ENCODE results near the gene TLR10.
"Not testable (repeated sequence)": the region's sequence is repeated elsewhere in the genome, so short reads cannot be mapped to it uniquely, and the experiment has no call there.

Gene TLR10

DNA sequence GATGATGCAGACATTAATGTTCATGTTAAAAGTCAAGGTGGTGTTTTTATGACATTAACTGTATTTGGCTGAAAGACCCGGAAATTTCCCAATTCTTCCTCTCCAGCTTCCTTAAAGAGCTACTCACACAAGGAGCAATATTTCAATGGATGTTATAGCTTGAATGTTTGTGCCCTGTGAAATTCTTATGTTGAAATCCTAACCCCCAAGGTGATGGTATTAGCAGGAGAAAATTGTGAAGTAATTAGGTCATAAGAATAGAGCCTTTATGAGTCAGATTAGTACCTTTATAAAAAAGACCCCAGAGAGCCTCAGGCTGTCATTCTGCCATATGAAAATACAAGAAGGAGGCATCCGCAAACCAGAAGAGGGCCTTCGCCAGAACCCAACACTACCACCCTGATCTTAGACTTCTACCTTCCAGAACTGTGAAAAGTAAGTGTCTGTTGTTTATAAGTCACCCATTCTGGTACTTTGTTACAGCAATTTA is 18.2 kb upstream of the TLR10 start:
- no peak for DNase-seq (ENCODE audit: low spot score)

- no peak for DNase-seq (ENCODE audit: low spot score)
Observed at GRCh38 chr4:38800366-38800765, 17.6 kb upstream of the TLR10 start.

DNA sequence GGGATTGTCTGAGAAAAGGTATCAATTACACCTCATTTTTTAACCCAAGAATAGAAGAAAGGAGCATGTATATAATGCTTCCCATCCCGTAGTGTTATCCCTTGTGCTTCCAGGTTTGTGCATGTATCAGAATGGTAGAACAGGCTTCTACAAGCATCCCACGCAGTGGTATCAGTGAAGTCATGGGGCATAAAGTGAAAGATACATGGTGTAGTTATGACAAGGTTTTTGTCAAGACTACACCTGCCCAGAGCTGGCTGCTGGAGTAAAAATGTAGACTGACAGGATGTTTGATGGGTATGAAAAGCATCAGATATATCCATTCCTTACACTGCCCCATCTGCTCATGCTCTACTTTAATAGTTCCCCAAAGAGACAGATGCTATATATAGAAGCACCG is 12.3 kb upstream of the TLR10 start:
- no peak for DNase-seq (ENCODE audit: low spot score)

- DNase-seq (ENCODE audit: low spot score): no peak
Observed at GRCh38 chr4:38794051-38794450, 11.3 kb upstream of the TLR10 start.

DNA sequence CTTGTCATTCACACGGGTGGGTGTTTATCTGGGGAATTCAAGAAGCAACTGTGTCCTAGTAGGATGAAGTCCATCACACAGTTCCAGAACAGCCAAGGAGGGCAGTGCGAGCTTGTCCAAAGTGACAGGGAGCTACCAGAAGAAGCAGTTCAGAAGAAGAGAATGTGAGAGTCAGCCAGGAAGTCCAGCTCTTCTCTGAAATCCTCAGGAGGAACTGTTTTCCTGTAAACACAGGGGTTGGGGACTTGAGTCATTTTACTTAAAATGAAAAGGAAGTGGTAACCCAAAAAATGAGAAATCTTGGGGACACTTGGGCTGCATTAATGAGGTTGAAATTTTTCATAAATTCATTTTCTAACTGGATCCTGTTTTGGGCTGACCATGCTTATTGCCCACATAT is 8.2 kb upstream of the TLR10 start:
- no peak for DNase-seq (ENCODE audit: low spot score)

DNA sequence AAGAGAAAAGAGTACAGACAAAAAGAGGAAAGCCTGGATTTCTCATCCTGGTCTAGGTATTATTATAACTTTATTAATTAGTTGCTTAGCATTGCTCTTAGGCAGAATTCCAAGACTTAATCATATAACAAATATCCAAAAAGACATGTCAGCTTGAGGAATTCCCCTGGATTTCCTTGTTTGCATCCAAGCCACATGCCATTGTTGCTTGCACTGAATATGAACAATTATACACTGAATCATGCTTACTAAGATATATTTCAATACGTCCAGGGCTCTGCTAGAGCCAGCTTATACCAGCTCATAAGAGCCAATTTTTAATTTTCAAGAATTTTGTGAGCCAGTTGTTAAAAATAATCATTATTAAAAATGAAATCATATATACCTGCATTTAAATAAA is 5.5 kb upstream of the TLR10 start:
- peak; percentile 31 for DNase-seq (ENCODE audit: low spot score)

GRCh38 chr4:38787693-38788092 is 4.9 kb upstream of the TLR10 start:
- no peak for DNase-seq (ENCODE audit: low spot score)

DNA sequence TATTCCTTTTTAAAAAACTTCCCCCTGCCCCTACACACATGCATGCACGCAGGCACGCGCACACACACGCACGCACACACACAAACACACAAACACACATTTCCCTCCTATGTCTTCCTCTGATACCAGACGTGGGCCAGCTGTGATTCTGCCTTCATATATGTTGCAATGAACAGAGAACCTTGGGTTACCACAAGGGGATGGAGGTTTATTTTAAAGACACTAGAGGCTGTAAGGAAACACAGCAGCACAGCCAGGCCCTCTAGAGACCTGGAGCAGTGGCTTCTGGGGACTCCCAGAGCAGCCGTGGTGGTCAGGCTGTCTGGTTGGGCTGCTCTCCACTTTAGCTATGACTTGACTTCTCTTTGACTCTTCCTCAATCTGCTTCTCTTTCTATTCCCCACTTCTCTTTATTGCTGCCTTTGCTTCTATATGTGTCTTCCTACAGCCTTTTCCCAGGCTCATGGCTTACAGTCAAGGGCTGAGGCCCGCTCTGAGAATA is 3.2 kb upstream of the TLR10 start:
- no peak for DNase-seq (ENCODE audit: low spot score)

DNA sequence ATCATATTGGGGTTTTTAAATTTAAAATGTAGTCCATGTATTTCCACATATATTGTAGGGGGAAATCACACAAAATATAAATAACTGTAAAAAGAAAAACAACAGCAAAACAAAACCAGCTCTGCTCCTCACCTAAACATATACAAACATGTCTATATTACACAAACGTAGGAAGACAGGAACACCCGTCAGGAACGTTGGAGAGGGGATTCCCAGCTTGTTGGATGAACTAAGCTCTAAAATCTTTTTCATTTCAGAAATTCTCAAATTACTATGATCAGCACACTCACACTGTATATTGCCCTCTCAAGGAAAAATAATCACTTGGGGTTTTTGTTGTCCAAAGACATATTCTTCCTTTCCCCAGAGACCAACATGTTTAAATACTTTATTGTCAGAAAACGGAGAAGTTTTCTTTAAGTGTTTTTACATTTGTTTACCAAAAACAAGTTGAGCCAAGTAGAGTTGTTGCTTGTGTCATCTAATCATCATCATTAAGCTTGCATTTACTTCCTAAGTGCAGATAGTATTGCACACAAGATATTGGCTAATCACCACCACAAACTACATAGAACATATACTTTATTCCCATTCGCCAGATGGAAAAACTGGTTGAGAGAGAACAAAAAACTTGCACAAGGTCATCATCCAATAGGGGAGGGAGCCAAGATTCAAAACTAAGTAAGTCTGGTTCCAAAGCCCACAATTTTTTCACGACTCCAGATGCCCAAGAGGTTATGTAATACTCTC is 2.4 kb upstream of the TLR10 start:
- no peak for DNase-seq (ENCODE audit: low spot score)

DNA sequence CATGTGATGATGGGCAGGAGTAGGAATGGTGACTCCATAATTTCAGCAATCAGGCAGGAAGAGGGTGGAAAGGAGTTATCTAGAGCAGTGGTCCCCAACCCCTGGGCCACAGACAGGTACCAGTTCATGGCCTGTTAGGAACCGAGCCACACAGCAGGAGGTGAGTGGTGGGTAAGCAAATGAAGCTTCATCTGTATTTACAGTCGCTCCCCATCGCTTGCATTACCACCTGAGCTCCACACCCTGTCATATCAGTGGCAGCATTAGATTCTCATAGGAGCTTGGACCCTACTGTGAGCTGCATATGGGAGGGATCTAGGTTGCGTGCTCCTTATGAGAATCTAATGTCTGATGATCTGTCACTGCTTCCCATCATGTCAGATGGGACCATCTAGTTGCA is 1.4 kb upstream of the TLR10 start:
- no peak for DNase-seq (ENCODE audit: low spot score)

GRCh38 chr4:38783109-38783460 is 295 bp upstream of the TLR10 start:
- no peak for DNase-seq (ENCODE audit: low spot score)

DNA sequence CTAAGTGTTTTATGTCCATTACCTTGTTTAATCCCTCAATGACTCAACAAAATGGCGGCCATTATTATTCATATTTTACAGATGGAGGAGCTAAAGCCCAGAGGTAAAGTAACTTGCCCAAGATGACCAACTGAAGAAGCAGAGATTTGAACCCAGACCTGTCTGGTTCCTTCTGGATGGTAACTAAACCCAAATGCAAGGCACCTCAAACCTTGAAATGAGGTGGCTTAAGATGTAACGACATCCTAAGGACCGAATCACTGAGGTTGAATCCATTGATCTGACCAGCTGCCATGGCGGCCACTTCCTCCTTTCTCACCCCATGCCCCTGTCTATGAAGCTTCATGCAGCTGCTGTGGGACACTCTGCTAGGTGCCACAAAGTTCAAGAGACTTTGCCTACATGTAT is 932 bp downstream of the TLR10 start:
- no peak for DNase-seq (ENCODE audit: low spot score)

GRCh38 chr4:38780833-38781484 is 1.8 kb downstream of the TLR10 start:
- DNase-seq (ENCODE audit: low spot score): no peak

GRCh38 chr4:38779790-38780189 is 3.0 kb downstream of the TLR10 start:
- no peak for DNase-seq (ENCODE audit: low spot score)

DNA sequence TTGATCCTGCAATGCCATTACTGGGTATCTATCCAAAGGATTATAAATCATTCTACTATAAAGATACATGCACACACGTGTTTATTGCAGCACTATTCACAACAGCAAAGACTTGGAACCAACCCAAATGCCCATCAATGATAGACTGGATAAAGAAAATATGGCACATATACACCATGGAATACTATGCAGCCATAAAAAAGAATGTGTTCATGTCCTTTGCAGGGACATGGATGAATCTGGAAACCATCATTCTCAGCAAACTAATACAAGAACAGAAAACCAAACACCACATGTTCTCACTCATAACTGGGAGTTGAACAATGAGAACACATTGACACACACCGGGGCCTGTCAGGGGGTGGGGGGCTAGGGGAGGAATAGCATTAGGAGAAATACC is 4.9 kb downstream of the TLR10 start:
- not testable (repeated sequence) for DNase-seq (ENCODE audit: low spot score)

GRCh38 chr4:38775326-38775725 is 7.5 kb downstream of the TLR10 start:
- no peak for DNase-seq (ENCODE audit: low spot score)

- no peak for DNase-seq (ENCODE audit: low spot score)
Observed at GRCh38 chr4:38774181-38774955, 8.4 kb downstream of the TLR10 start.

GRCh38 chr4:38770281-38770680 is 12.5 kb downstream of the TLR10 start:
- not testable (repeated sequence) for DNase-seq (ENCODE audit: low spot score)

DNA sequence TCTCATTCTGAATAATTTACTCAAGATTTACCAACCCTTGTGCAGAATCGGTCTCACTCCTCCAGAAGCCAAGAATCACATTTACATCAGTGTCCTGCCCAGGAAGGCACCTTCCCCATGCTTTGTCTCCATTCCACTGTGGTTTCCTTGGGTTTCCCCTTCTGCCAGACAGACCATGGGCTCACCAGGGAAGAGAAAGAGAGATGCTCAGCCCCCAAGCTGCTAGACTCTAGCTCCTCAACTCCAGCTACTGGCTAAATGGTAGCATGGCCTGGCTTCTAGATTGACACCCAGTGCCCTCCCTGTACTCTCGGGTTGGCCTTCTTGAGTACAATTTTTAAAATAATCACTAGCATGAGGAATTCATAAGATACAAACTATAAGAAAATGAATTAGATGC is 12.9 kb downstream of the TLR10 start:
- no peak for DNase-seq (ENCODE audit: low spot score)

DNA sequence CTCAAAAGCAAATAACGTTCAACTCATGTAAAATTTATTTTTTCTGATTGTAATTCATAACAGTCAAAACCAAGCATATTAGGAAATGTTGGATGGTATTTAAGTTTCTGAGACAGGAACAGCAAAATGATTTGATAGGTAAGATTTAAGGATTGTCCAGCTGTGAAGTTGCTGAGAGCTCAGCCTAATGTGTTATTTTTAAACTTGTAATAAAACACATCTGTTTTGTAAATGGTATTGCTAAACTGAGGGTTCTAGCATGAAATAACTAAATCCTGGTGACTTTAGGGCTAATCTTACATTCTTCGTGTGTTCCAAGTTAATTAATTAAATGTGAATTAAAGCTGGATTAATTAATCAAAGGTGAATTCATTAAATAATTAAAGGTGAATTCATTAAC is 13.3 kb downstream of the TLR10 start:
- no peak for DNase-seq (ENCODE audit: low spot score)

- no peak for DNase-seq (ENCODE audit: low spot score)
Observed at GRCh38 chr4:38768968-38769394, 13.8 kb downstream of the TLR10 start.

- DNase-seq (ENCODE audit: low spot score): not testable (repeated sequence)
Observed at GRCh38 chr4:38766940-38767339, 15.8 kb downstream of the TLR10 start.

GRCh38 chr4:38765382-38765781 is 17.4 kb downstream of the TLR10 start:
- peak; percentile 66 for DNase-seq (ENCODE audit: low spot score)
